ENCODE measurements around the gene ROMO1.

DNA sequence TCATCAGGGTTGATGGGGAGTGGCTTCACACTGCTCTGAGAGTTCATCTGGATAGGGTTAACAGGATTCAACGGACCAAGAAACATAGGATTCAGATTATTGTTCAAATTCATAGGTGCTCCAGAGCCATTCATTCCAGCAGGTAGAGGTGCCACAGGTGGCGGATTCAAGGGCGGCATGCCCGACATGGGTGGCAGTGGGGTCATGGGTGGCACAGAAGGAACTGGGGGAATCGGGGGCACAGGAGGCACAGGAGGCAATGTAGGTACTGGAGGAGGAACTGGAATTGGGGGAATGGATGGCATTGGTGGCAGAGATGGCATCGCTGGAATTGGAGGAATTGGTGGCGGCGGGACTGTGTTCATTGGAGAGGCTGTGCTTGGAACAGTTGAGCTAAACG is 44.8 kb upstream of the ROMO1 start:
- TF ChIP-seq, protein P1, sequence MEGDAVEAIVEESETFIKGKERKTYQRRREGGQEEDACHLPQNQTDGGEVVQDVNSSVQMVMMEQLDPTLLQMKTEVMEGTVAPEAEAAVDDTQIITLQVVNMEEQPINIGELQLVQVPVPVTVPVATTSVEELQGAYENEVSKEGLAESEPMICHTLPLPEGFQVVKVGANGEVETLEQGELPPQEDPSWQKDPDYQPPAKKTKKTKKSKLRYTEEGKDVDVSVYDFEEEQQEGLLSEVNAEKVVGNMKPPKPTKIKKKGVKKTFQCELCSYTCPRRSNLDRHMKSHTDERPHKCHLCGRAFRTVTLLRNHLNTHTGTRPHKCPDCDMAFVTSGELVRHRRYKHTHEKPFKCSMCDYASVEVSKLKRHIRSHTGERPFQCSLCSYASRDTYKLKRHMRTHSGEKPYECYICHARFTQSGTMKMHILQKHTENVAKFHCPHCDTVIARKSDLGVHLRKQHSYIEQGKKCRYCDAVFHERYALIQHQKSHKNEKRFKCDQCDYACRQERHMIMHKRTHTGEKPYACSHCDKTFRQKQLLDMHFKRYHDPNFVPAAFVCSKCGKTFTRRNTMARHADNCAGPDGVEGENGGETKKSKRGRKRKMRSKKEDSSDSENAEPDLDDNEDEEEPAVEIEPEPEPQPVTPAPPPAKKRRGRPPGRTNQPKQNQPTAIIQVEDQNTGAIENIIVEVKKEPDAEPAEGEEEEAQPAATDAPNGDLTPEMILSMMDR (IDR thresholded peaks at IDR 0.05), result no peak
- no peak for TF ChIP-seq POLR2A (IDR thresholded peaks at IDR 0.05)
